Breast epithelium (tissue), 4 donors: ENCODE data around the gene SH2D3A. TPM values are rescaled to one million over a fixed set of nuclear protein-coding genes. Genes with fewer than 3 reads are reported as not detected.
A peak's percentile ranks its signal among the peaks of the same experiment; 100 is the strongest.

Experiments
- DNase-seq, 2 donors: peaks; one replicate each; pipeline ENCODE4 v3.0.0-alpha.2; 2019; ENCODE audit warnings: low spot score in 2 of 2
- H3K27ac ChIP-seq, 2 donors: fragments of 200-600 bp; sonication (generic) in 1 of 2; one replicate each; pipeline ENCODE4 v1.5.1; 2016 to 2019; ENCODE audit warnings: mild to moderate bottlenecking in 1 of 2
- H3K27me3 ChIP-seq, 2 donors: fragments of 200-600 bp; sonication (generic) in 1 of 2; one replicate each; pipeline versions ENCODE4 v1.5.1 to v1.6.0; 2017 to 2019; ENCODE audit warnings: control low read depth in 1 of 2, mild to moderate bottlenecking in 1 of 2
- H3K36me3 ChIP-seq: fragments of 200-600 bp; one replicate; pipeline ENCODE4 v1.5.1; 2019
- H3K4me1 ChIP-seq, 2 donors: fragments of 200-600 bp; sonication (generic); one replicate each; pipeline ENCODE4 v1.5.1; 2016 to 2019; ENCODE audit warnings: control low read depth in 1 of 2
- H3K4me3 ChIP-seq, 3 donors: fragments of 200-600 bp; sonication (generic); 1 replicate in 2 of 3; 2 replicates in 1 of 3; pipeline ENCODE4 v1.5.1; 2016 to 2019; ENCODE audit warnings: mild to moderate bottlenecking in 3 of 3, moderate library complexity in 2 of 3
- H3K9me3 ChIP-seq, 2 donors: fragments of 200-600 bp; sonication (generic) in 1 of 2; one replicate each; pipeline ENCODE4 v1.5.1; 2016 to 2019; ENCODE audit warnings: control low read depth in 1 of 2
- CTCF ChIP-seq, 3 donors: fragments of 450-650 bp; IDR thresholded peaks; one replicate each; pipeline ENCODE4 v1.5.1; 2016 to 2017; ENCODE audit warnings: antibody characterized with exemption in 3 of 3, mild to moderate bottlenecking in 3 of 3, moderate library complexity in 3 of 3
- POLR2A ChIP-seq: fragments of 450-650 bp; IDR thresholded peaks from one replicate; pipeline ENCODE4 v1.6.1; 2016; ENCODE audit warnings: antibody characterized with exemption, mild to moderate bottlenecking, moderate library complexity
- POLR2AphosphoS5 ChIP-seq, 3 donors: sonication (generic); formaldehyde crosslinking; IDR thresholded peaks; one replicate each; pipeline ENCODE4 v1.6.1; 2017; ENCODE audit warnings: antibody characterized with exemption in 3 of 3
- intact Hi-C: fragments of 100-400 bp; cut with DNase I; formaldehyde crosslinking; loops from one replicate; pipeline ENCODE4 v1.15.1; 2023; ENCODE audit warnings: low total_unique reads
- total RNA-seq, 3 donors: library from RNA; depleted of rRNA; stranded (reverse); fragments of >200 nt; gene quantifications; one replicate each; pipeline ENCODE4 v1.1.0, GENCODE V29; 2016

Gene SH2D3A
- total RNA-seq, 3 donors from 2014 or later = 0.96 to 38.2 (median 18.4) TPM

- TF ChIP-seq POLR2A (no peak), CTCF (IDR thresholded peaks at IDR 0.05) (no peak)
- Histone ChIP-seq H3K27ac (no peak overlapping the region), H3K27me3 (peaks cover 0 to 6% of the 10 kb centered on the region in 2 donors), H3K9me3 (no peaks in the 10 kb centered on the region), H3K36me3 (no peaks in the 10 kb centered on the region), H3K4me3 (no peak overlapping the region), H3K4me1 (no peaks in the 10 kb centered on the region)
- DNase-seq = no peak
- intact Hi-C loops = no loop called here
These were observed 53.2 kb downstream of the SH2D3A start for GRCh38 chr19:6713773-6714692.

- Histone ChIP-seq H3K27me3 (peaks cover 0 to 6% of the 10 kb centered on the region in 2 donors), H3K27ac (no peak overlapping the region), H3K36me3 (no peaks in the 10 kb centered on the region), H3K4me1 (no peaks in the 10 kb centered on the region), H3K4me3 (no peak overlapping the region), H3K9me3 (no peaks in the 10 kb centered on the region)
- intact Hi-C loops = no loop called here
- TF ChIP-seq POLR2AphosphoS5 (IDR thresholded peaks at IDR 0.05) (no peak), CTCF (IDR thresholded peaks at IDR 0.05) (no peak), POLR2A (no peak)
- DNase-seq = no peak
These were observed 54.3 kb downstream of the SH2D3A start for GRCh38 chr19:6712692-6713670.

GRCh38 chr19:6712231-6712630 is 55.0 kb downstream of the SH2D3A start:
- TF ChIP-seq CTCF (IDR thresholded peaks at IDR 0.05) = no peak
- no peak for TF ChIP-seq POLR2A
- no peak for TF ChIP-seq POLR2AphosphoS5 (IDR thresholded peaks at IDR 0.05)
- no peaks in the 10 kb centered on the region for H3K36me3 ChIP-seq
- H3K9me3 ChIP-seq = no peaks in the 10 kb centered on the region
- H3K4me3 ChIP-seq = no peak overlapping the region
- no peak for DNase-seq
- intact Hi-C loops = no loop called here
- H3K27ac ChIP-seq = no peak overlapping the region
- no peaks in the 10 kb centered on the region for H3K4me1 ChIP-seq
- peaks cover 0 to 6% of the 10 kb centered on the region in 2 donors for H3K27me3 ChIP-seq

GRCh38 chr19:6711605-6712004 is 55.6 kb downstream of the SH2D3A start:
- no peaks in the 10 kb centered on the region for H3K4me1 ChIP-seq
- H3K9me3 ChIP-seq = no peaks in the 10 kb centered on the region
- DNase-seq = no peak
- H3K36me3 ChIP-seq = no peaks in the 10 kb centered on the region
- H3K27me3 ChIP-seq = peaks cover 0 to 6% of the 10 kb centered on the region in 2 donors
- intact Hi-C loops = no loop called here
- no peak overlapping the region for H3K4me3 ChIP-seq
- H3K27ac ChIP-seq = no peak overlapping the region
- TF ChIP-seq POLR2AphosphoS5 (IDR thresholded peaks at IDR 0.05) = no peak
- no peak for TF ChIP-seq POLR2A
- no peak for TF ChIP-seq CTCF (IDR thresholded peaks at IDR 0.05)

GRCh38 chr19:6711078-6711361 is 56.2 kb downstream of the SH2D3A start:
- TF ChIP-seq CTCF (IDR thresholded peaks at IDR 0.05) = no peak
- TF ChIP-seq POLR2AphosphoS5 (IDR thresholded peaks at IDR 0.05) = no peak
- TF ChIP-seq POLR2A = no peak
- H3K4me1 ChIP-seq = no peaks in the 10 kb centered on the region
- intact Hi-C loops = no loop called here

More at GRCh38 chr19:6711078-6711361, 56.2 kb downstream of the SH2D3A start:
- peaks cover 0 to 6% of the 10 kb centered on the region in 2 donors for H3K27me3 ChIP-seq
- no peaks in the 10 kb centered on the region for H3K9me3 ChIP-seq
- no peak for DNase-seq
- H3K36me3 ChIP-seq = no peaks in the 10 kb centered on the region
- H3K27ac ChIP-seq = peak overlapping the region in 1 of 2 donors; percentile 32
- no peak overlapping the region for H3K4me3 ChIP-seq
